BLaER1 treated with 17β-estradiol and CSF1 and Interleukin-3, amounts not matched to agents 10 nM and 100 nM (cell line): ENCODE data around the gene MAGI2.

Experiments used
- H3K27ac ChIP-seq, 11 experiments: shearing (Covaris generic); formaldehyde crosslinking; 2 replicates each; pipeline ENCODE4 v1.8.1; 2022
- H3K27me3 ChIP-seq, 11 experiments: shearing (Covaris generic); formaldehyde crosslinking; 2 replicates each; pipeline ENCODE4 v1.8.1; 2022
- H3K36me3 ChIP-seq, 11 experiments: shearing (Covaris generic); formaldehyde crosslinking; 2 replicates each; pipeline ENCODE4 v1.8.1; 2022
- H3K4me1 ChIP-seq, 10 experiments: shearing (Covaris generic); formaldehyde crosslinking; 2 replicates each; pipeline ENCODE4 v1.8.1; 2022
- H3K4me2 ChIP-seq, 11 experiments: shearing (Covaris generic); formaldehyde crosslinking; 2 replicates each; pipeline ENCODE4 v1.8.1; 2022
- H3K4me3 ChIP-seq, 10 experiments: shearing (Covaris generic); formaldehyde crosslinking; 2 replicates each; pipeline ENCODE4 v1.8.1; 2022
- H3K9ac ChIP-seq, 11 experiments: shearing (Covaris generic); formaldehyde crosslinking; 2 replicates each; pipeline ENCODE4 v1.8.1; 2022
- H3K9me3 ChIP-seq, 11 experiments: shearing (Covaris generic); formaldehyde crosslinking; replicated peaks in 1 of 11; 2 replicates each; pipeline ENCODE4 v1.8.1; 2022
- H4K20me1 ChIP-seq, 11 experiments: shearing (Covaris generic); formaldehyde crosslinking; 2 replicates each; pipeline ENCODE4 v1.8.1; 2022
- Cebpa-rat ChIP-seq, 11 experiments: shearing (Covaris generic); IDR thresholded peaks; 2 replicates each; pipeline ENCODE4 v1.8.1; 2022

The MAGI2 gene

DNA sequence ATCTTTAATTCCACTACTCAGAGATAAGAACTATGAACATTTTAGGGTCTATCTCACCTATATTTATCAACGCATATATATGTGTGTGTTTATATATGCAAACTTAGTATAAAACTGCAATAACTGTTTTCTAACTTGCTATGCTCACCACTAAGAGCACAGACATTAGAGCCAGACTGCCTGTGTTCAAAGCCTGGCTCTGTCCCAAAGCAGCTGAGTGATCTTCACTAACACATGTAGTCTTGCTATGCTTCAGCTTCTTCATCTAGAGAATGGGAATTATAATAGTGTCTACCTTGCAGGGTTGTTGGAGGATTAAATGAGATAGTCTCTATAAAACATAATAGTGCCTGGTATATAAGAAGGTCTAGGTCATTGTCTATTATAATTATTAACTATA is 165.5 kb downstream of the MAGI2 start:
- TF ChIP-seq Cebpa-rat (IDR thresholded peaks at IDR 0.05): no peak
- Histone ChIP-seq H3K4me1 (peaks cover 0 to 6% (median 0%) of the 10 kb centered on the region in 10 experiments; a peak in 2 of 20 replicates), H3K9ac (no peak overlapping the region), H3K27me3 (peaks cover 0 to 28% (median 0%) of the 10 kb centered on the region in 11 experiments; a peak in 5 of 22 replicates), H3K27ac (no peak overlapping the region), H3K4me2 (no peak overlapping the region), H3K9me3 (no peaks in the 10 kb centered on the region), H3K4me3 (no peak overlapping the region), H4K20me1 (no peaks in the 10 kb centered on the region), H3K36me3 (no peaks in the 10 kb centered on the region)

GRCh38 chr7:79286181-79286580 is 167.3 kb downstream of the MAGI2 start:
- Histone ChIP-seq H3K27me3 (peaks cover 0 to 36% (median 0%) of the 10 kb centered on the region in 11 experiments; a peak in 5 of 22 replicates), H4K20me1 (no peaks in the 10 kb centered on the region), H3K36me3 (no peaks in the 10 kb centered on the region), H3K9me3 (no peaks in the 10 kb centered on the region), H3K27ac (no peak overlapping the region), H3K9ac (no peak overlapping the region), H3K4me2 (0 out of 22 replicates have a peak overlapping the region, but pooled peaks of 1 of the 11 experiments have one; percentile 15), H3K4me1 (peaks cover 0 to 6% (median 0%) of the 10 kb centered on the region in 10 experiments; a peak in 2 of 20 replicates), H3K4me3 (no peak overlapping the region)
- no peak for TF ChIP-seq Cebpa-rat (IDR thresholded peaks at IDR 0.05)

- TF ChIP-seq Cebpa-rat (IDR thresholded peaks at IDR 0.05): no peak
- Histone ChIP-seq H3K36me3 (no peaks in the 10 kb centered on the region), H3K4me3 (no peak overlapping the region), H4K20me1 (no peaks in the 10 kb centered on the region), H3K4me1 (peaks cover 0 to 6% (median 0%) of the 10 kb centered on the region in 10 experiments; a peak in 2 of 20 replicates), H3K9ac (no peak overlapping the region), H3K9me3 (no peaks in the 10 kb centered on the region), H3K27ac (no peak overlapping the region), H3K27me3 (peaks cover 0 to 36% (median 0%) of the 10 kb centered on the region in 11 experiments; a peak in 5 of 22 replicates), H3K4me2 (0 out of 22 replicates have a peak overlapping the region, but pooled peaks of 1 of the 11 experiments have one; percentile 15)
These were observed 167.7 kb downstream of the MAGI2 start for GRCh38 chr7:79285756-79286155.

DNA sequence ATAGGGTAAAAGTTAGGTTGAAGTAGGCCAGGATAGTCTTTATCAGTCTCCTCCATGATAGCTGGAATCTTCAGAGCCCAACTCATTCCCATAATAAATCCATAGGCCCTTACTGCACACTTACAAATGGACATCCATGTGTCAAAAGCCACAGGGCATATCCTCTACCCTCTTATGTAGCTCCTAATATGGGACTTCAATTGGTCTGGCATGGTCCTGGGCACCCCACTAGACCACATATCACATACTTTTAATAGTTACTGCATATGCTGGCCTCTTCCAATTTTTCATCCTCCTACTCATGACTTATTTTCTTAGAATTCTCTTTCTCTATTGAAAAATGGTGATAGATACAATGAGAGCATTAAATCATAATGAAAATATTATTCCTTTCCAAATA is 169.3 kb downstream of the MAGI2 start:
- H3K36me3 ChIP-seq: no peaks in the 10 kb centered on the region
- no peak overlapping the region for H3K4me3 ChIP-seq
- peaks cover 0 to 36% (median 0%) of the 10 kb centered on the region in 11 experiments; a peak in 5 of 22 replicates for H3K27me3 ChIP-seq
- no peak overlapping the region for H3K27ac ChIP-seq
- no peak for TF ChIP-seq Cebpa-rat (IDR thresholded peaks at IDR 0.05)
- peaks cover 0 to 6% (median 0%) of the 10 kb centered on the region in 10 experiments; a peak in 2 of 20 replicates for H3K4me1 ChIP-seq
- no peaks in the 10 kb centered on the region for H3K9me3 ChIP-seq
- H4K20me1 ChIP-seq: no peaks in the 10 kb centered on the region
- no peak overlapping the region for H3K9ac ChIP-seq
- no peak overlapping the region for H3K4me2 ChIP-seq

- no peak overlapping the region for H3K9ac ChIP-seq
- H3K4me2 ChIP-seq: no peak overlapping the region
- peaks cover 0 to 28% (median 0%) of the 10 kb centered on the region in 11 experiments; a peak in 4 of 22 replicates for H3K27me3 ChIP-seq
- H3K27ac ChIP-seq: no peak overlapping the region
- peaks cover 0 to 6% (median 0%) of the 10 kb centered on the region in 10 experiments; a peak in 2 of 20 replicates for H3K4me1 ChIP-seq
- no peak for TF ChIP-seq Cebpa-rat (IDR thresholded peaks at IDR 0.05)
- no peak overlapping the region for H3K4me3 ChIP-seq
- no peaks in the 10 kb centered on the region for H4K20me1 ChIP-seq
- no peaks in the 10 kb centered on the region for H3K9me3 ChIP-seq
- H3K36me3 ChIP-seq: no peaks in the 10 kb centered on the region
These were observed 170.4 kb downstream of the MAGI2 start for GRCh38 chr7:79282882-79283602.

GRCh38 chr7:79282070-79282694 is 171.3 kb downstream of the MAGI2 start:
- Histone ChIP-seq H3K27me3 (peaks cover 0 to 24% (median 0%) of the 10 kb centered on the region in 11 experiments; a peak in 4 of 22 replicates), H3K9ac (no peak overlapping the region), H3K27ac (no peak overlapping the region), H3K4me3 (no peak overlapping the region), H3K4me2 (no peak overlapping the region), H3K4me1 (peaks cover 0 to 6% (median 0%) of the 10 kb centered on the region in 10 experiments; a peak in 2 of 20 replicates), H4K20me1 (no peaks in the 10 kb centered on the region), H3K9me3 (no peaks in the 10 kb centered on the region), H3K36me3 (no peaks in the 10 kb centered on the region)
- TF ChIP-seq Cebpa-rat (IDR thresholded peaks at IDR 0.05): no peak

GRCh38 chr7:79281426-79281825 is 172.0 kb downstream of the MAGI2 start:
- Histone ChIP-seq H3K27ac (no peak overlapping the region), H3K4me1 (peaks cover 0 to 6% (median 0%) of the 10 kb centered on the region in 10 experiments; a peak in 2 of 20 replicates), H4K20me1 (no peaks in the 10 kb centered on the region), H3K9ac (no peak overlapping the region), H3K27me3 (peaks cover 0 to 18% (median 0%) of the 10 kb centered on the region in 11 experiments; a peak in 3 of 22 replicates), H3K4me3 (no peak overlapping the region), H3K36me3 (no peaks in the 10 kb centered on the region), H3K4me2 (no peak overlapping the region), H3K9me3 (no peaks in the 10 kb centered on the region)
- TF ChIP-seq Cebpa-rat (IDR thresholded peaks at IDR 0.05): no peak

DNA sequence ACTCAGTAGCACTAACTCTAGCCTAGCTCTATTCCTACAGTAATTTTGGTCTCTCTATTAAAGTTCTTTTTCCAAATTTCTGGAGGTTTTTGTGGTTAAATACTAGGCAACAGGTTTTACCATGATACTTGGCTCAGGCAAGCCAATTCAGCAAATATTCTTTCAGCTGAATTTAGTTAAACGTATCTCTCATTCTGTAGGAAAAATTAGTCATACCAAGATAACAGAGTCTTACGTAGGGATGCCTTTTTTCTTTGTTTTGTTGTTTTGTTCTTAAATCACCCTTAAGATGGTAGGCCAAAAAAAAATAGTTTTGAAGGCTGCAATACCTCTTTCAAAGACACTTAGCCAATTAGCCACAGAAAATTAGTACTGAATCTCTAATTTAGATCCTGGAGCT is 180.5 kb downstream of the MAGI2 start:
- Histone ChIP-seq H3K4me1 (0 out of 20 replicates have a peak, but pooled peaks cover 0 to 4% (median 0%) of the 10 kb centered on the region in 10 experiments), H3K27me3 (no peaks in the 10 kb centered on the region), H3K4me2 (no peak overlapping the region), H3K27ac (no peak overlapping the region), H4K20me1 (no peaks in the 10 kb centered on the region), H3K4me3 (no peak overlapping the region), H3K9ac (no peak overlapping the region), H3K9me3 (no peaks in the 10 kb centered on the region; a peak in 1 of 22 replicates), H3K36me3 (no peaks in the 10 kb centered on the region)
- TF ChIP-seq Cebpa-rat (IDR thresholded peaks at IDR 0.05): no peak

- no peak for TF ChIP-seq Cebpa-rat (IDR thresholded peaks at IDR 0.05)
- H4K20me1 ChIP-seq: no peaks in the 10 kb centered on the region
- H3K9me3 ChIP-seq: no peaks in the 10 kb centered on the region; a peak in 1 of 22 replicates
These were observed 181.3 kb downstream of the MAGI2 start for GRCh38 chr7:79272066-79272669.

More at GRCh38 chr7:79272066-79272669, 181.3 kb downstream of the MAGI2 start:
- Histone ChIP-seq H3K4me1 (0 out of 20 replicates have a peak, but pooled peaks cover 0 to 4% (median 0%) of the 10 kb centered on the region in 10 experiments), H3K4me2 (no peak overlapping the region), H3K4me3 (no peak overlapping the region), H3K36me3 (no peaks in the 10 kb centered on the region), H3K27ac (no peak overlapping the region), H3K9ac (no peak overlapping the region), H3K27me3 (no peaks in the 10 kb centered on the region)
